Measurements from ENCODE around the gene FIBIN.
A peak's percentile ranks its signal among the peaks of the same experiment; 100 is the strongest.

FIBIN gene

GRCh38 chr11:26949846-26950245 lies 44.1 kb upstream of the FIBIN start:
- H3K4me3 ChIP-seq (replicated peaks in 1 of 2; ENCODE audit: low read depth in 2 of 2, low read length in 2 of 2) = no peak overlapping the region
- DNase-seq (ENCODE audit: low read depth in 2 of 2) = peak; percentile 31 to 72
- no peak for TF ChIP-seq CTCF (IDR thresholded peaks at IDR 0.05; ENCODE audit: low read depth, low read length)

GRCh38 chr11:26950260-26950719 lies 43.6 kb upstream of the FIBIN start:
- TF ChIP-seq CTCF (IDR thresholded peaks at IDR 0.05; ENCODE audit: low read depth, low read length) = no peak
- peak; percentile 69 to 93 for DNase-seq (ENCODE audit: low read depth in 2 of 2)
- no peak overlapping the region for H3K4me3 ChIP-seq (replicated peaks in 1 of 2; ENCODE audit: low read depth in 2 of 2, low read length in 2 of 2)

- TF ChIP-seq CTCF (IDR thresholded peaks at IDR 0.05; ENCODE audit: low read depth, low read length) = no peak
- DNase-seq (ENCODE audit: low read depth in 2 of 2) = no peak
- H3K4me3 ChIP-seq (replicated peaks in 1 of 2; ENCODE audit: low read depth in 2 of 2, low read length in 2 of 2) = no peak overlapping the region
These were observed 42.0 kb upstream of the FIBIN start for GRCh38 chr11:26951809-26952515.

GRCh38 chr11:26953770-26954392 lies 40.0 kb upstream of the FIBIN start:
- no peak for TF ChIP-seq CTCF (IDR thresholded peaks at IDR 0.05; ENCODE audit: low read depth, low read length)
- H3K4me3 ChIP-seq (replicated peaks in 1 of 2; ENCODE audit: low read depth in 2 of 2, low read length in 2 of 2) = no peak overlapping the region
- DNase-seq (ENCODE audit: low read depth in 2 of 2) = peak; percentile 93 to 97

GRCh38 chr11:26958005-26958701 lies 35.8 kb upstream of the FIBIN start:
- DNase-seq (ENCODE audit: low read depth in 2 of 2) = no peak
- H3K4me3 ChIP-seq (replicated peaks in 1 of 2; ENCODE audit: low read depth in 2 of 2, low read length in 2 of 2) = no peak overlapping the region
- TF ChIP-seq CTCF (IDR thresholded peaks at IDR 0.05; ENCODE audit: low read depth, low read length) = no peak

- TF ChIP-seq CTCF (IDR thresholded peaks at IDR 0.05; ENCODE audit: low read depth, low read length) = no peak
- no peak overlapping the region for H3K4me3 ChIP-seq (replicated peaks in 1 of 2; ENCODE audit: low read depth in 2 of 2, low read length in 2 of 2)
- DNase-seq (ENCODE audit: low read depth in 2 of 2) = no peak
These were observed 35.2 kb upstream of the FIBIN start for GRCh38 chr11:26958702-26959049.
